ENCODE measurements around the gene ZMYND15.

GRCh38 chr17:4766723-4767122 lies 27.1 kb downstream of the ZMYND15 start:
- no peak for TF ChIP-seq CTCF (IDR thresholded peaks at IDR 0.05)
- no peak for TF ChIP-seq EP300 (IDR thresholded peaks at IDR 0.05)
- TF ChIP-seq POLR2A (IDR thresholded peaks at IDR 0.05), result no peak
- no peak for TF ChIP-seq POLR2AphosphoS5 (IDR thresholded peaks at IDR 0.05)
